ENCODE measurements around the gene SNAPC1.
"Not testable (repeated sequence)": the region's sequence is repeated elsewhere in the genome, so short reads cannot be mapped to it uniquely, and the experiment has no call there.

The SNAPC1 gene

GRCh38 chr14:61761959-61762786, at the start of gene SNAPC1:
TSS of gene SNAPC1 (plus strand) at chr14:61762420. CDS start at chr14:61762461, 41 bp downstream.
- DNase-seq (ENCODE audit: low spot score) = peak; percentile 97

GRCh38 chr14:61713724-61714437, 48.3 kb upstream of the SNAPC1 start:
- no peak for DNase-seq (ENCODE audit: low spot score)

GRCh38 chr14:61716956-61717355, 45.3 kb upstream of the SNAPC1 start:
- no peak for DNase-seq (ENCODE audit: low spot score)

- DNase-seq (ENCODE audit: low spot score) = no peak
Observed at GRCh38 chr14:61718039-61718438, 44.2 kb upstream of the SNAPC1 start.

- peak; percentile 31 for DNase-seq (ENCODE audit: low spot score)
Observed at GRCh38 chr14:61719344-61720293, 42.6 kb upstream of the SNAPC1 start.

- DNase-seq (ENCODE audit: low spot score) = no peak
Observed at GRCh38 chr14:61720294-61720661, 41.9 kb upstream of the SNAPC1 start.

- DNase-seq (ENCODE audit: low spot score) = no peak
Observed at GRCh38 chr14:61720741-61721140, 41.5 kb upstream of the SNAPC1 start.

GRCh38 chr14:61724133-61724532, 38.1 kb upstream of the SNAPC1 start:
- DNase-seq (ENCODE audit: low spot score) = no peak

GRCh38 chr14:61726778-61727658, 35.2 kb upstream of the SNAPC1 start:
- DNase-seq (ENCODE audit: low spot score) = no peak

GRCh38 chr14:61730756-61731373, 31.4 kb upstream of the SNAPC1 start:
- peak; percentile 48 for DNase-seq (ENCODE audit: low spot score)

GRCh38 chr14:61733972-61734371, 28.2 kb upstream of the SNAPC1 start:
- no peak for DNase-seq (ENCODE audit: low spot score)

GRCh38 chr14:61736751-61737150, 25.5 kb upstream of the SNAPC1 start:
- DNase-seq (ENCODE audit: low spot score) = no peak

- no peak for DNase-seq (ENCODE audit: low spot score)
Observed at GRCh38 chr14:61737915-61738314, 24.3 kb upstream of the SNAPC1 start.

- no peak for DNase-seq (ENCODE audit: low spot score)
Observed at GRCh38 chr14:61739133-61739532, 23.1 kb upstream of the SNAPC1 start.

GRCh38 chr14:61742371-61742770, 19.8 kb upstream of the SNAPC1 start:
- DNase-seq (ENCODE audit: low spot score) = no peak

GRCh38 chr14:61744238-61744637, 18.0 kb upstream of the SNAPC1 start:
- DNase-seq (ENCODE audit: low spot score) = no peak

GRCh38 chr14:61746346-61746745, 15.9 kb upstream of the SNAPC1 start:
- DNase-seq (ENCODE audit: low spot score) = not testable (repeated sequence)

- no peak for DNase-seq (ENCODE audit: low spot score)
Observed at GRCh38 chr14:61746881-61747280, 15.3 kb upstream of the SNAPC1 start.

GRCh38 chr14:61747342-61747741, 14.9 kb upstream of the SNAPC1 start:
- DNase-seq (ENCODE audit: low spot score) = no peak

- no peak for DNase-seq (ENCODE audit: low spot score)
Observed at GRCh38 chr14:61749264-61749663, 13.0 kb upstream of the SNAPC1 start.

- no peak for DNase-seq (ENCODE audit: low spot score)
Observed at GRCh38 chr14:61749867-61750266, 12.4 kb upstream of the SNAPC1 start.

All from CD4-positive, alpha-beta T cell treated with Interleukin-2 at 100 ng/mL for 4 hours (primary cell).